Parathyroid adenoma (tissue), 2 donors: ENCODE results near the gene TMEM269.

ENCODE experiments used
- H2AFZ ChIP-seq: fragments of 300-600 bp; sonication (generic); one replicate; pipeline ENCODE4 v1.7.0; 2017; ENCODE audit warnings: antibody characterized with exemption, mild to moderate bottlenecking
- H3K27ac ChIP-seq: fragments of 300-600 bp; sonication (generic); one replicate; pipeline ENCODE4 v1.7.0; 2017
- H3K27me3 ChIP-seq: fragments of 300-600 bp; sonication (generic); one replicate; pipeline ENCODE4 v1.7.0; 2017; ENCODE audit warnings: low read length; ENCODE audit not compliant: control insufficient read depth, insufficient read depth
- H3K36me3 ChIP-seq: fragments of 300-600 bp; sonication (generic); one replicate; pipeline ENCODE4 v1.7.0; 2017; ENCODE audit warnings: low read length; ENCODE audit not compliant: control insufficient read depth, insufficient read depth
- H3K4me1 ChIP-seq: fragments of 300-600 bp; sonication (generic); one replicate; pipeline ENCODE4 v1.7.0; 2017; ENCODE audit warnings: control low read depth
- H3K4me2 ChIP-seq: fragments of 300-600 bp; sonication (generic); one replicate; pipeline ENCODE4 v1.7.0; 2017; ENCODE audit warnings: low read length
- H3K4me3 ChIP-seq: fragments of 300-600 bp; sonication (generic); one replicate; pipeline ENCODE4 v1.7.0; 2017; ENCODE audit warnings: low read depth, low read length
- H3K79me2 ChIP-seq: fragments of 300-600 bp; sonication (generic); one replicate; pipeline ENCODE4 v1.7.0; 2017; ENCODE audit warnings: control low read depth
- H3K9ac ChIP-seq: fragments of 300-600 bp; sonication (generic); one replicate; pipeline ENCODE4 v1.7.0; 2017; ENCODE audit warnings: mild to moderate bottlenecking
- H3K9me3 ChIP-seq: fragments of 300-600 bp; sonication (generic); one replicate; pipeline ENCODE4 v1.7.0; 2017; ENCODE audit warnings: low read length; ENCODE audit not compliant: control insufficient read depth
- TF ChIP-seq, protein P1 (sequence below): fragments of 300-600 bp; sonication (generic); IDR thresholded peaks from one replicate; pipeline ENCODE4 v1.7.0; 2017; ENCODE audit warnings: antibody characterized with exemption, mild to moderate bottlenecking
- donor health status: primary hyperparathyroidism.

Gene TMEM269

DNA sequence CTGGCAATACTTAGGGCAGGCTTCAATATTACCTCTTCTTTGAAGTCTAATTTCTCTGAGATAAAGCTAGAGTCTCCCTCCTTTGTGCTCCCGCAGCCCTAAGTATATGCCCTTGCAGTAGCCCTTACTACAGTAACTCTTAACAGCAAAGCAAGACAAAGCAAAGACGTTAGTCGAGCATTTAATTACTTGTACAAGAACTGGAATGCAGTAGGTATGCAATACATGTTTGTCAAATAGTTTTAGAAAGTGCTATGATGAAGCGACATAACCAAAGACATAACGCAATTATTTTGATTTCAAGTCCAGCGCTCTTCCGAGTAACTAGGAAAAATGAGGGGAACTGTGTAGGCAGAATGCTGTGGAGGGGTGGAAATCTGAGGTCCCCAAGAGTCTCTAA is 19.5 kb upstream of the TMEM269 start:
- H3K27ac ChIP-seq: no peak overlapping the region

DNA sequence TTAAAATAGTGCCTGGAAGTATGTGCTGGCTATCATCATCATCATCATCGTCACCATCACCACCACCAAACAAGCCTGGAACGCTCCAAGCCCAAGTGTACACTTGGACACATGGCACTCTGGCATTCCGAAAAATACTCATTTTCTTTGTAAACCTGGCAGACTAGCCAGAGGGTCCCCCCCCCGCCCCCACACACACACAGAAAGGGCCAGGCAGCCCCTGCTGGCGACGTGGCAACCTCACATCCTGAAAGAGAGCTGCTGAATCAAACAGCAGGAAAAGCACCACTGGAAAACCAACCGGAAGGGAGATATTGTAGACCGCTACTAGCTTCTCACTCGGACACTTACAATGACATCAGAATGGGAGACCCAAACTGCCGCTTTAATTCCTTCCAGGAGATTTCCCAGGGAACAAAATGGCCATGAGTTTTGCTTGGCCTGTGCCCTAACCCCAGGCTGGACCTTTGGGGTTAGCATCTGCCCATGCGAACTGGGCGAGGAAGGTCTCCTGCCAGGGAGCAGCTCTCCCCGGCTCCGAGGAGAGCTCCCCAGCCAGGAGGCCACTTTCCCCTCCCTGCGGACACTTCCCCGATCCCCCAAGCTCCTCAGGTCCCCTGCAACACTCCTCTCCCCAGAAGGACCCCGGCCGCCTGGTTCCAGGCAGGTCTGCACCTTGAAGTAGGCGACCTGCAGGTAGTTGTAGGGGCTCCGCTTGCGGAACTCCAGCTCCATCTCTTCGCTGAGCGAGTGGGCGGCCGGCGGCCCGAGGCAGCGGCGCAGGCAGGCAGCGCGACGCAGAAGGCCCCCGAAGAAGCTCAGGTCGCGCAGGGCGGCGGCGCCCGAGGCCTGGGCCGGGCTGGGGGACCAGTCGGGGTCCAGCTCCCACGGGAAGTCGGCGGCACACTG is 18.7 kb upstream of the TMEM269 start:
- peak overlapping the region; percentile 7 for H3K9ac ChIP-seq
- H3K9me3 ChIP-seq: no peaks in the 10 kb centered on the region
- peaks cover 5% of the 10 kb centered on the region for H3K4me1 ChIP-seq
- TF ChIP-seq, protein P1, sequence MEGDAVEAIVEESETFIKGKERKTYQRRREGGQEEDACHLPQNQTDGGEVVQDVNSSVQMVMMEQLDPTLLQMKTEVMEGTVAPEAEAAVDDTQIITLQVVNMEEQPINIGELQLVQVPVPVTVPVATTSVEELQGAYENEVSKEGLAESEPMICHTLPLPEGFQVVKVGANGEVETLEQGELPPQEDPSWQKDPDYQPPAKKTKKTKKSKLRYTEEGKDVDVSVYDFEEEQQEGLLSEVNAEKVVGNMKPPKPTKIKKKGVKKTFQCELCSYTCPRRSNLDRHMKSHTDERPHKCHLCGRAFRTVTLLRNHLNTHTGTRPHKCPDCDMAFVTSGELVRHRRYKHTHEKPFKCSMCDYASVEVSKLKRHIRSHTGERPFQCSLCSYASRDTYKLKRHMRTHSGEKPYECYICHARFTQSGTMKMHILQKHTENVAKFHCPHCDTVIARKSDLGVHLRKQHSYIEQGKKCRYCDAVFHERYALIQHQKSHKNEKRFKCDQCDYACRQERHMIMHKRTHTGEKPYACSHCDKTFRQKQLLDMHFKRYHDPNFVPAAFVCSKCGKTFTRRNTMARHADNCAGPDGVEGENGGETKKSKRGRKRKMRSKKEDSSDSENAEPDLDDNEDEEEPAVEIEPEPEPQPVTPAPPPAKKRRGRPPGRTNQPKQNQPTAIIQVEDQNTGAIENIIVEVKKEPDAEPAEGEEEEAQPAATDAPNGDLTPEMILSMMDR: peak; percentile 16
- peaks cover 11% of the 10 kb centered on the region for H3K79me2 ChIP-seq
- peak overlapping the region; percentile 99 for H3K4me3 ChIP-seq
- H3K27ac ChIP-seq: peak overlapping the region; percentile 40
- H3K27me3 ChIP-seq: no peaks in the 10 kb centered on the region
- H3K4me2 ChIP-seq: peak overlapping the region; percentile 92
- H3K36me3 ChIP-seq: no peaks in the 10 kb centered on the region
- peak overlapping the region; percentile 79 for H2AFZ ChIP-seq

More for the DNA sequence above, 19.5 kb upstream of the TMEM269 start:
- Histone ChIP-seq H3K9me3 (no peaks in the 10 kb centered on the region), H3K4me3 (no peak overlapping the region), H3K4me1 (peaks cover 5% of the 10 kb centered on the region), H3K27me3 (no peaks in the 10 kb centered on the region), H3K36me3 (no peaks in the 10 kb centered on the region), H3K79me2 (peaks cover 11% of the 10 kb centered on the region), H3K9ac (no peak overlapping the region), H2AFZ (no peak overlapping the region), H3K4me2 (peak overlapping the region; percentile 92)
- TF ChIP-seq, protein P1: no peak

DNA sequence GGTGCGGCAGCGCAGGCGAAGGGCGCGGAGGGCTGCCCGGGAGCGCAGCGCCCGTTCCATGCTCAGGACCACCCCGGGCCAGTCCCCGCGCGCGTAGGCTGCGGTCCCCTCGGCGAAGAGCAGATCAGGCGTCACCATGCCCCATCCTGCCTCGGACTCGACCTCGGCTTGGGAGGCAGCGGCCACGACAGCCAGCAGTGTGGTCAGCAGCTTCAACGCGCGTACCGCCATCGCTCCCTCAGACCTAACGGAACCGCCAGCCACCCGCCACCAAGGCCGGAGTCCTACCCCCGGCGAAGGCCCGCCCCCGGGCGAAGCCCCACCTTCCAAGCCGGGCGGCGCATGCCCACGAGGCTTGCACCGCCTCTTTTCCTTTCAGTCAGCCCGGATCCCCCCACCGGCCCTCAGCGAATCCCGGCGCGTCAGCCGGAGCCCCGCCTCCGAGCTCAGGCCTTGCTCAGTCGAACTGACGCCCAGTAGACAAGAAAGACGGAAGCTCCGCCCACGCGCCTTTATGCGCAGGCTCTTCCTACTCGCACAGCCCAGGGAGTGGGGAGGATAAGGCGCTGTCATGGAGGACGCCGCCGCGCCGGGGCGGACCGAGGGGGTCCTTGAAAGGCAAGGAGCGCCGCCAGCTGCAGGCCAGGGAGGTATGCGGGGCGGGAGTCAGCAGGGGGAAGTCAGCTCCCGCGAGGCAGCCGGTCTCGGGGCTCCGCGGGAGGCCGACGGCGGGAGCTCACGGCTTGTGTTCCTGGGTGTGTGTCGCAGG is 17.9 kb upstream of the TMEM269 start, which contains the start of the genes C1orf50 and P3H1:
Gene C1orf50, plus strand, starts transcription at position 509 of the 769 bp plus-strand sequence. Its CDS starts 63 bp downstream, at position 572.
Gene P3H1, minus strand, starts transcription at position 288 of the 769 bp plus-strand sequence. Its CDS starts 57 bp downstream, at position 231.
- no peaks in the 10 kb centered on the region for H3K9me3 ChIP-seq
- TF ChIP-seq, protein P1: no peak
- H3K9ac ChIP-seq: peak within 1 kb of the TSS; percentile 22

DNA sequence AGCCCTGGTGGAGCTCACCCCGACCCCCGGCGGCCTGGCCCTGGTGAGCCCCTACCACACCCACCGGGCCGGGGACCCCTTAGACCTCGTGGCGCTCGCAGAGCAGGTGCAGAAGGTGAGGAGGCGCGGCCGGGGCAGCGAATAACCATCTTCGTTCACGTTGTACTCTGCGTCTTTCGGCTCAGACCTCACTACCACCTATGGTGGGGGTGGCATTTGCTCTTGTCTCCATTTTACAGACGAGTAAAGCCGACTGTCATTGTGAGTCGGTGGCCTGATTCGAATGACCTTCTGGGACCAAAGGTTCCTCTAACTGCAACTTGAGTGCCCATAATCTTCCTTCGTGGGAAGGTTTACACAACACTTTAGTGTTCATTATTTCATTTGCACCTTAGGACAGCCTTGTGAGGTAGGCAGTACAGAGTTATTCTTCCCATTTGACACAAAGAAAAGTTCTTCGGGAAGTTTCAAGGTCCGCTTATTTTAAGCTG is 17.2 kb upstream of the TMEM269 start:
- Histone ChIP-seq H2AFZ (peak overlapping the region; percentile 93), H3K27ac (peak overlapping the region; percentile 73), H3K9me3 (no peaks in the 10 kb centered on the region), H3K79me2 (peaks cover 11% of the 10 kb centered on the region), H3K27me3 (no peaks in the 10 kb centered on the region), H3K4me3 (peak overlapping the region; percentile 99), H3K4me2 (peak overlapping the region; percentile 85), H3K4me1 (peaks cover 5% of the 10 kb centered on the region), H3K9ac (peak overlapping the region; percentile 22), H3K36me3 (no peaks in the 10 kb centered on the region)
- TF ChIP-seq, protein P1: no peak

More for the DNA sequence above, 17.9 kb upstream of the TMEM269 start, which contains the start of the genes C1orf50 and P3H1:
- peak within 1 kb of the TSS; percentile 99 for H3K4me3 ChIP-seq
- H3K36me3 ChIP-seq: no peaks in the 10 kb centered on the region
- peak within 1 kb of the TSS; percentile 92 for H3K4me2 ChIP-seq
- peaks cover 11% of the 10 kb centered on the region for H3K79me2 ChIP-seq
- H3K27ac ChIP-seq: peak within 1 kb of the TSS; percentile 73
- peak within 1 kb of the TSS; percentile 93 for H2AFZ ChIP-seq
- H3K4me1 ChIP-seq: peaks cover 5% of the 10 kb centered on the region
- H3K27me3 ChIP-seq: no peaks in the 10 kb centered on the region
